Activated T-cell treated with anti-CD3 and anti-CD28 coated beads, Interleukin-2, amount 50 U/mL, for 4 hours (primary cell): ENCODE results near the gene PRKCQ. TPM values are rescaled to one million over a fixed set of nuclear protein-coding genes. Genes with fewer than 3 reads are reported as not detected.

Experiments
- ATAC-seq, 2 donors: fragments of 200-7000 bp; cut with Tn5 transposase; one replicate each; pipeline ENCODE4 v1.10.0; 2021
- DNase-seq: peaks from one replicate; pipeline ENCODE4 v3.0.0-alpha.2; 2020
- H3K27me3 Mint-ChIP-seq: one replicate; pipeline ENCODE4 v1.8.0; 2021; ENCODE audit warnings: low read depth, mixed read lengths
- H3K36me3 Mint-ChIP-seq: one replicate; pipeline ENCODE4 v1.8.0; 2022; ENCODE audit warnings: mixed read lengths; ENCODE audit not compliant: insufficient read depth
- H3K4me1 Mint-ChIP-seq: one replicate; pipeline ENCODE4 v1.8.0; 2021; ENCODE audit warnings: low read depth, mixed read lengths
- H3K4me3 Mint-ChIP-seq: one replicate; pipeline ENCODE4 v1.8.0; 2021; ENCODE audit warnings: mild to moderate bottlenecking, moderate library complexity, mixed read lengths
- H3K9me3 Mint-ChIP-seq: one replicate; pipeline ENCODE4 v1.8.0; 2021; ENCODE audit warnings: mixed read lengths
- total RNA-seq, 3 donors: library from RNA; stranded (reverse); gene quantifications; one replicate each; pipeline ENCODE4 v1.2.1, GENCODE V29; 2021

Gene PRKCQ
- total RNA-seq, 3 donors from 2014 or later: 21.4 to 26.2 (median 22.3) TPM

DNA sequence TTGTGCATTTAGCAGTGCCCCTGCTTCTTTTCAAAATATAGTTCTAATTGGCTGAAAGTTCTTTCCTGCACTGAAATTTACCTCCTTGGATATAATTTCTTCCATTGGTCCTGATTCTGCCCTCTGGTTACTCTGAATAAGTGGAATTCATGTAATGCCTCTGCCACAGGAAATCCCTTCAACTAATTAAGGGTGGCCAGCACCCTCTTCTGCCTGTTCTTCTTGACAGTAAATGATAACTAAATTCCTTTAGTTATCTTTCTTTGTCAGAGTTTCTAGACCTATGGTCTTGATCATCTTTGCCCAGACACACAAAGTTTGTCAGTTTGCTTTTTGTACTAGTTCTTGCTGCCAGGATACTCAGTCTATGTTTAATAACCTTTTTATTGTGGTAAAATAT is 40.2 kb downstream of the PRKCQ start:
- H3K27me3 Mint-ChIP-seq: no peaks in the 10 kb centered on the region
- peaks cover 21% of the 10 kb centered on the region for H3K36me3 Mint-ChIP-seq
- no peaks in the 10 kb centered on the region for H3K9me3 Mint-ChIP-seq
- DNase-seq (no peak), ATAC-seq (no peak)
- peaks cover 90% of the 10 kb centered on the region for H3K4me1 Mint-ChIP-seq
- no peak overlapping the region for H3K4me3 Mint-ChIP-seq

- H3K4me3 Mint-ChIP-seq: no peak overlapping the region
- no peaks in the 10 kb centered on the region for H3K9me3 Mint-ChIP-seq
- DNase-seq (no peak), ATAC-seq (no peak)
- peaks cover 25% of the 10 kb centered on the region for H3K36me3 Mint-ChIP-seq
- no peaks in the 10 kb centered on the region for H3K27me3 Mint-ChIP-seq
- peaks cover 78% of the 10 kb centered on the region for H3K4me1 Mint-ChIP-seq
Measured at GRCh38 chr10:6537770-6538169, 42.3 kb downstream of the PRKCQ start.

GRCh38 chr10:6536102-6536501 is 44.0 kb downstream of the PRKCQ start:
- ATAC-seq (no peak), DNase-seq (no peak)
- Mint-ChIP-seq H3K4me3 (no peak overlapping the region), H3K27me3 (no peaks in the 10 kb centered on the region), H3K9me3 (no peaks in the 10 kb centered on the region), H3K36me3 (peaks cover 22% of the 10 kb centered on the region), H3K4me1 (peaks cover 78% of the 10 kb centered on the region)

- DNase-seq (no peak), ATAC-seq (no peak)
- Mint-ChIP-seq H3K4me1 (peaks cover 78% of the 10 kb centered on the region), H3K27me3 (no peaks in the 10 kb centered on the region), H3K4me3 (no peak overlapping the region), H3K9me3 (no peaks in the 10 kb centered on the region), H3K36me3 (peaks cover 20% of the 10 kb centered on the region)
Measured at GRCh38 chr10:6535156-6535764, 44.8 kb downstream of the PRKCQ start.

- Mint-ChIP-seq H3K9me3 (no peaks in the 10 kb centered on the region), H3K4me3 (no peak overlapping the region), H3K4me1 (peaks cover 83% of the 10 kb centered on the region), H3K36me3 (peaks cover 23% of the 10 kb centered on the region), H3K27me3 (no peaks in the 10 kb centered on the region)
- ATAC-seq: no peak
- no peak for DNase-seq
Measured at GRCh38 chr10:6532321-6532720, 47.8 kb downstream of the PRKCQ start.

DNA sequence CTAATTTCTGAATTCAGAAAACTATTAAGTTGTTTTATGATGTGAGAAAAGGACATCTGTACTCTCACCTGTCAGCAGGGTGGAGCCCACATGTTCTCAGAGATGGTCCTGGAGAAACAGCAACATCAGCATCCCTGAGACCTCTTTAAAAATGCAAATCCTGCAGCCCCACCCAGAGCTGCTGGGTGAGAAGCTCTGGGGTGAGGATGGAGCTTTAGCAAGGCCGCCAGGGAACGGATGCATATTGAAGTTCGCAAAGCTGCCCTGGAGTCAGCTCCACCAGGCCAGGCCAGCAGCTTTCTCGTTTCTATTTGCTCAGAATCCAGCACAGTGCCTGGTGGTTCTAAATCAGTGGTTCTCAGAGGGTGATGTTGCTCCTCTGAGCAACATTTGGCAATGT is 49.1 kb downstream of the PRKCQ start:
- no peak for ATAC-seq
- H3K4me1 Mint-ChIP-seq: peaks cover 84% of the 10 kb centered on the region
- H3K4me3 Mint-ChIP-seq: peak overlapping the region; percentile 85
- no peaks in the 10 kb centered on the region for H3K9me3 Mint-ChIP-seq
- H3K27me3 Mint-ChIP-seq: no peaks in the 10 kb centered on the region
- peaks cover 25% of the 10 kb centered on the region for H3K36me3 Mint-ChIP-seq
- no peak for DNase-seq

DNA sequence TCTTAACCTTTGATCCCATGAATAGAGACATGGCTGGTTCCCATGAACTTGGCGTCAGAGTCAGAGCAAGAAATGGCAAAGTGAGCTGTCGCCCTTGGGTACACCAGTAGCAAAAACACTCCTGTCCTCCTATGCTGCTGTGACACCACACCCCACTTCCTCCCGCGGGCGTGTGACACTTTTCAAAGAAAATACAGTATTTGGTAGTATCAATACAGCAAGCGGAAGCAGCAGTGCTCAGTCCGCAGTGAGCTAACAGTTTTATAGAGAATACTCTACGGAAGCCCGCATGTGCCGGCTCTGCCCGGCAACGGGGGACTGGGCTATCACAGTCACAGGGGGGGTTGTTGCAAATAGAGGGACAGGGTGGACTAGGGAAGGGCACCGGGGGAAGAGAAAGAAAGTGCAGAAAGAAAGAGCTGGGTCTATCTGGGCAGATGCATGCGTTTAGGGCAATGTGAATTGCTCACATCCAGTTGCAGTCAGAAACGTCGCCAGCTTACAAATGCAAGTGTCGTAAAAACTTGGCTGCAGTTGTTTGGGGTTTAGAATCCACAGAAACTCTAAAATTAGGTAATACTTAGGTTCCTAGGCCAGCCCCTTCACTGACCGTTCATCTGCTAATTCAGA is 49.8 kb downstream of the PRKCQ start:
- peaks cover 27% of the 10 kb centered on the region for H3K36me3 Mint-ChIP-seq
- H3K4me1 Mint-ChIP-seq: peaks cover 84% of the 10 kb centered on the region
- H3K27me3 Mint-ChIP-seq: no peaks in the 10 kb centered on the region
- H3K9me3 Mint-ChIP-seq: no peaks in the 10 kb centered on the region
- DNase-seq (peak; percentile 71), ATAC-seq (peak; percentile 91 to 96)
- peak overlapping the region; percentile 85 for H3K4me3 Mint-ChIP-seq

DNA sequence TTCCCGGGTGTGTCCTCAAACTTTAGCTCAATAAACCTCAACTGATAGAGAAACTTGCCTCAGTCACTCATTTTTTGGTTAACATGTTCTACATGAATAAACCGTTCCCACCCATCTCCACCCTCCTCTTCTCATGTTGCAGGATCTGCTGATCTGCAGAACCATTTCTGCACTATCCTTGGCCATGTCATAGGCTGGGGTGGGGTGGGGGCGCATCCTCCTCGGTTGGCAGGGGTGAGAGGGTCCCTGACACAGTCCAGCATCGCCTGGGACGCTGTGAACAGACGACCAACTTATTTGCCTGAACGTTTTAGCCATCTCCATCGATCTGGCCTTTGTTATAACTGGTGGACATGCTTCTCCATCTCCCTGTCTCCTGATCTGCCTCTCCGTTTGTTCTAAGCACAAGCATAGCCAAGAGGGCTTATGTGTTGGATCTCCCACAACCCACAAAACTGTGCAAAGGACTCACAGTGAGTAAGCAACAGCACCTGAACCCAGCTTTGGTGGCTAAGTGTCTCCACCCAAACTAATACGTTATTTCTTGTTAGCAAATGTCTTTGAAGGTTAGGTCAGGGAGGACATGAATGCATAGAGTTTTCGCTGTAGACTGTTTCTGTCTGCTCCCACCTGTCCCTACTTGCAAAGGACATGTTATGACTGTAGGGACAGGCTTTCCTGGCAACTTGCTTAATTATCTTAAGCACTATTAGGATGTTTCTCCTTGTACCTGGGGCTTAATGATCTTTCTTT is 51.7 kb downstream of the PRKCQ start:
- DNase-seq: no peak
- Mint-ChIP-seq H3K36me3 (peaks cover 29% of the 10 kb centered on the region), H3K9me3 (no peaks in the 10 kb centered on the region), H3K4me3 (no peak overlapping the region), H3K4me1 (peaks cover 91% of the 10 kb centered on the region), H3K27me3 (no peaks in the 10 kb centered on the region)
- ATAC-seq: no peak

DNA sequence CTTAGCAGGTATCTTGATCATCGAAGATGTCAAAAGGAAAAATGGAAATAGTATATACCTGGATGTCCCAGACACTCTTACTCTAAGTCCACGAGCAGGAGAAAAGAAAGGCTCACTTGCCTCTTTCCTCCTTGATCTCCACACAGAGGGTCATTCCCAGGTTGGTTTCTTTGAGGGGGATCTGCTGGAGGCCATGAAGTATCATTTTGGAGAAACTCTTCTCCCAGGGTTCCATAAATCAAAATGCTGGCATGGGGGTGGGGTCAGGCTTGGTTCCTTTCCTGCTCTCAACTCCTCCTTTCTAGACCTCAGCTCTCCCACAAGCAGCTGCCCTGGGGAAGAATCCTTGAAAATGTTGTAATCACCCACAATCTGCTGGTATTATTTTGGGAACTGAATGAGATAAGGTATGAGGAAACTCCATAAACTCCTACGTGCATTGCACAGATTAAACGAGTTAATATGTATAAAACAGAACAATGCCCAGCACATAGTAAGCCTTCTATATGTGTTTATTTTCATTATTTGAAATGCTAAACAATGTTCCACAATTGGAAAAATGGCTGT is 54.4 kb downstream of the PRKCQ start:
- peaks cover 38% of the 10 kb centered on the region for H3K36me3 Mint-ChIP-seq
- no peak overlapping the region for H3K4me3 Mint-ChIP-seq
- ATAC-seq (no peak), DNase-seq (no peak)
- peaks cover 84% of the 10 kb centered on the region for H3K4me1 Mint-ChIP-seq
- H3K9me3 Mint-ChIP-seq: no peaks in the 10 kb centered on the region
- no peaks in the 10 kb centered on the region for H3K27me3 Mint-ChIP-seq

DNA sequence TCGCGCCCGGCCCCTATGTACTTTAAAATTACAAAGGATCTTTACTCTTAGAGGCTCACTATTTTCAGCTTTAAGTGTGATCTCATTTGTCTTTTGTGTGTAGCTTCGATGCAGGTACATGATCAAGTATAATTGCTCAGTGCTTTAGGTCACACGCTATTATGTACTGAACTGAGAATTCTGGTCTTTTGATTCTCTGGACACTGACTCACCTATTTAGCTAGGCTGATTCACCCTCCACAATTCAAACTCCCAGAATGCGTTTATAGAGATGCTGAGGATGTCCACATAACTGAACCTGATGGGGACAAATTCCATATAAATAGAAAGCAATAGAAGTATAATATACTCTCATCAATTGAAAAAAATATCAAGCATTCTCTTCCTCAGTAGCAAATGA is 57.8 kb downstream of the PRKCQ start:
- no peaks in the 10 kb centered on the region for H3K27me3 Mint-ChIP-seq
- no peaks in the 10 kb centered on the region for H3K9me3 Mint-ChIP-seq
- ATAC-seq (no peak), DNase-seq (no peak)
- peaks cover 43% of the 10 kb centered on the region for H3K36me3 Mint-ChIP-seq
- no peak overlapping the region for H3K4me3 Mint-ChIP-seq
- H3K4me1 Mint-ChIP-seq: peaks cover 80% of the 10 kb centered on the region

- Mint-ChIP-seq H3K9me3 (no peaks in the 10 kb centered on the region), H3K36me3 (peaks cover 24% of the 10 kb centered on the region), H3K4me3 (no peak overlapping the region), H3K4me1 (peaks cover 78% of the 10 kb centered on the region), H3K27me3 (no peaks in the 10 kb centered on the region)
- no peak for DNase-seq
- no peak for ATAC-seq
Measured at GRCh38 chr10:6520138-6520537, 59.9 kb downstream of the PRKCQ start.

DNA sequence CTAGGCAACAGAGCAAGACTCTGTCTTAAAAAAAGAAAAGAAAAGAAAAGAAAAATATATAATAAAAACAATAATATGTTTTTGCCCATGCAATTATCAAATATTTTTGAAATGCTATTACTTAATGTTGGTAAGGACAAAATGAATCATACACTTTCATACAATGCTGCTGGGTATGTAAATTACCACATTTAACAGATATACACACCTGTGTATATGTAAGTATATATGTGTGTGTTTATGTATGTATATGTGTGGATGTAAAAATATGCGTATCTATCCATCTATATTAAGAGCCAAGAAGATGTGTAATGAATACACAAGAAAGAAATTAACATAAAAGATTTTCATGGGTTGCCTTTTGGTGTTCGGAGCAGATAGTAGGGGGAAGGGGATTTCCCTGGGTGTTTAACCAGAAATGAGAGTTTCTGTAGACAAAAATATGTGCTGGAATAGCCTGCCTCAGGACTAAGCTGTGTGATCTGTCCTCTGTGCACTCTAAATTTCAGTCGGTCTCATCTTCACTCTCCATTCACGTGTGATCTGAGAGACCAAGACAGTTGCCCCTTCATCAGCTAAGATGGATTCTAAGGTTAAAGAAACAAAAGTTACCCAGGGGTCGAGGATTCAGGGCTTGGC is 61.2 kb downstream of the PRKCQ start:
- Mint-ChIP-seq H3K4me1 (peaks cover 82% of the 10 kb centered on the region), H3K36me3 (peaks cover 22% of the 10 kb centered on the region), H3K9me3 (no peaks in the 10 kb centered on the region), H3K4me3 (peak overlapping the region; percentile 20), H3K27me3 (no peaks in the 10 kb centered on the region)
- ATAC-seq (peak; percentile 95 to 96), DNase-seq (no peak)

DNA sequence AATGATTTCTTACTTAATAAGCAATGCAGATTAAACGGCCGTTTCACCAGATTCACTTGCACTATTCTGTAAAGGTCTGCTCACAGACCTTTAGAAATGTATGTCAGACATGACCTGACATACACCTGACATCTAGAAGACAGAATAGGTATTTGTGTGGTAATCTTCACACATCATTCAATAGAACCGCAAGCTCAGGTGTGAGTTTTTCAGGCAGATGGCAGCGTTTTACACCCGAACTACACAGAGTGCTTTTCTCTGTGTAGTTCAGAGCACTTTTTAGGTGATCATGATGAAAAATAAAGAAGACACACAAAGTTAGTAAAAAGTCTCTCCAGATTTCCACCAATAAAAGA is 63.2 kb downstream of the PRKCQ start:
- Mint-ChIP-seq H3K4me1 (peaks cover 88% of the 10 kb centered on the region), H3K9me3 (no peaks in the 10 kb centered on the region), H3K4me3 (no peak overlapping the region), H3K36me3 (peaks cover 33% of the 10 kb centered on the region), H3K27me3 (no peaks in the 10 kb centered on the region)
- no peak for ATAC-seq
- no peak for DNase-seq

- Mint-ChIP-seq H3K4me1 (peaks cover 91% of the 10 kb centered on the region), H3K9me3 (peaks cover under 1% of the 10 kb centered on the region), H3K36me3 (peaks cover 36% of the 10 kb centered on the region), H3K27me3 (no peaks in the 10 kb centered on the region), H3K4me3 (no peak overlapping the region)
- DNase-seq (no peak), ATAC-seq (no peak)
Measured at GRCh38 chr10:6516281-6516928, 63.7 kb downstream of the PRKCQ start.
